ENCODE results near the gene RC3H1. TPM values are rescaled to one million over a fixed set of nuclear protein-coding genes. Genes with fewer than 3 reads are reported as not detected.
A peak's percentile ranks its signal among the peaks of the same experiment; 100 is the strongest.

RC3H1 gene
- total and polyA plus RNA-seq, 9 of the 15 experiments (the other 6 are each of a cell fraction or from before 2014, with no cell fraction given), result 2.4 to 31.7 (median 12.4) TPM

- TF ChIP-seq E4F1 (CRISPR knock-in tag; IDR thresholded peaks at IDR 0.05; ENCODE audit: borderline replicate concordance) (no peak), CTBP1 (IDR thresholded peaks at IDR 0.05; ENCODE audit: borderline replicate concordance) (peak; percentile 65; the same call in 1 of the 2 replicates), TCF7L2 (IDR thresholded peaks at IDR 0.05; ENCODE audit: low read depth, low read length) (no peak), SETDB1 (IDR thresholded peaks at IDR 0.05; ENCODE audit: low read length) (no peak), TSHZ1 (CRISPR knock-in tag; IDR thresholded peaks at IDR 0.05) (no peak), E2F3 (CRISPR knock-in tag; IDR thresholded peaks at IDR 0.05) (0 out of 2 replicates have a peak, but pooled peaks have one; percentile 8), ZNF717 (CRISPR knock-in tag; IDR thresholded peaks at IDR 0.05) (no peak), CUX1 (CRISPR knock-in tag; IDR thresholded peaks at IDR 0.05) (no peak), LARP7 (IDR thresholded peaks at IDR 0.05) (no peak), PHF8 (IDR thresholded peaks at IDR 0.05; ENCODE audit: borderline replicate concordance, low read length) (peak; percentile 100), SAP30 (IDR thresholded peaks at IDR 0.05; ENCODE audit: borderline replicate concordance, insufficient read depth, low read depth, low read length, poor library complexity, severe bottlenecking) (no peak), XRCC3 (IDR thresholded peaks at IDR 0.05) (no peak), ZNF124 (CRISPR knock-in tag; IDR thresholded peaks at IDR 0.05) (no peak), POLR2AphosphoS2 (IDR thresholded peaks at IDR 0.05; ENCODE audit: low read length) (peak; percentile 83; the same call in 1 of the 2 replicates), ETV5 (CRISPR knock-in tag; IDR thresholded peaks at IDR 0.05; ENCODE audit: low read depth) (0 out of 2 replicates have a peak, but pooled peaks have one; percentile 7)
These were observed at the start of gene RC3H1 (continued) for GRCh38 chr1:174022080-174022975.

All from K562 (cell line).